KOPT-K1 (cell line): Measurements from ENCODE around the gene ATP10A.

Experiments
- H3K27ac ChIP-seq: fragments of 200-600 bp; sonication (generic); 2 replicates; pipeline ENCODE4 v1.5.1; 2016; ENCODE audit warnings: antibody characterized with exemption, mild to moderate bottlenecking, low read depth, low read length; ENCODE audit not compliant: poor library complexity, severe bottlenecking
- H3K36me3 ChIP-seq: fragments of 200-600 bp; sonication (generic); 2 replicates; pipeline ENCODE4 v1.5.1; 2017; ENCODE audit warnings: antibody characterized with exemption, mild to moderate bottlenecking, low read length, moderate library complexity; ENCODE audit not compliant: insufficient read depth
- H3K9me3 ChIP-seq: fragments of 200-600 bp; sonication (generic); 2 replicates; pipeline ENCODE4 v1.5.1; 2017; ENCODE audit warnings: antibody characterized with exemption, low read length, mild to moderate bottlenecking; ENCODE audit not compliant: insufficient read depth, poor library complexity, severe bottlenecking

The ATP10A gene

DNA sequence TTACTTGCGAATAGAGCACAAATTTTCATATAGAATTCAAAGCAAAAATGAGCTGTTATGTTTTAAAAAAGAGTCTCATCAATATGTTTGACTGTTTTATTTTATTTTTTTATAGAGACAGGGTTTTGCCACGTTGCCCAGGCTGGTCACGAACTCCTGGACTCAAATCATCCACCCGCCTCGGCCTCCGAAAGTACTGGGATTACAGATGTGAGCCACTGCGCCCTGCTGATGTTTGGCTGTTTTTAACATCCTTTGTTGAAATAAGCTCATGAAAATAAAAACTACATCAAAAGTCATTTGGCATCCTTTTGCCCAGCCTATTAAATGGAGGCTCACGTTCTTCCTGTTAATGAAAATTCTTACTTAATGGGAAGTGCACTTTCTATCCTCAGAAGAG is 154.7 kb downstream of the ATP10A start:
- H3K36me3 ChIP-seq: peaks cover 5% of the 10 kb centered on the region; the same call in 1 of the 2 replicates
- H3K9me3 ChIP-seq: no peaks in the 10 kb centered on the region
- H3K27ac ChIP-seq: no peak overlapping the region

DNA sequence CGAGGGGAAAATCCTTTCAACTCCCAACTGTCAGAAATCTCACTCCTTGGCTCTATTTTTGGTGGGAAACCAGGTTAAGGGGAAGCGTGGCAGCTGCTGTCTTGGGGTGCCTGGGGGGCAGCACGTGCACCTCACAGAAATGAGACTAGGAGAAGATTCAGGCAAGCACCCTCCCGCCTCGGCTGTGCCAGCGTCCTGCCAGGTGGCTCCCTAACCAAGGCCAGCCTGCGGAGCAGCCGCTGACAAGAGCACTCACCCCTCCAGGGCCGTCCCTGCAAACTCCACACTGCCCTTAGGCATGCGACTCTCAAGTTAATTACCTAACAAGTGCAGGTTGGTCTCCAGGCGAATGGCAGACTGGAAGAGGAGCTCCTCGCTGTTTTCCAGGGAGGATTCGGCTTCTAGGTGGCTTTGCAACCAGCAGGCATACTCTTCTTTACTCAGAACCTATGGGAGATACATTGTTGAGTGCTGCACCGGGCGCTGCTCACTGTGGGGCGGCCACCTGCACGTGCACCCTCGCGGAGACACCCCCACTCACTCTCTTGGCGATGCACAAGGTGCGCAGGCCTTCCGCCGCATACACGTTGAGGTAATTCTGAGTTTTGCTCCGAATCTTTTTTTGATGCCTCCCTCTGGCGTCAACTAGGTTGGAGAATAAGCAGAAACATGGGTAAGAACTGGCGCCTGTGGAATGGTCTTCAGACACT is 155.3 kb downstream of the ATP10A start:
- no peaks in the 10 kb centered on the region for H3K36me3 ChIP-seq
- H3K27ac ChIP-seq: no peak overlapping the region
- no peaks in the 10 kb centered on the region for H3K9me3 ChIP-seq

DNA sequence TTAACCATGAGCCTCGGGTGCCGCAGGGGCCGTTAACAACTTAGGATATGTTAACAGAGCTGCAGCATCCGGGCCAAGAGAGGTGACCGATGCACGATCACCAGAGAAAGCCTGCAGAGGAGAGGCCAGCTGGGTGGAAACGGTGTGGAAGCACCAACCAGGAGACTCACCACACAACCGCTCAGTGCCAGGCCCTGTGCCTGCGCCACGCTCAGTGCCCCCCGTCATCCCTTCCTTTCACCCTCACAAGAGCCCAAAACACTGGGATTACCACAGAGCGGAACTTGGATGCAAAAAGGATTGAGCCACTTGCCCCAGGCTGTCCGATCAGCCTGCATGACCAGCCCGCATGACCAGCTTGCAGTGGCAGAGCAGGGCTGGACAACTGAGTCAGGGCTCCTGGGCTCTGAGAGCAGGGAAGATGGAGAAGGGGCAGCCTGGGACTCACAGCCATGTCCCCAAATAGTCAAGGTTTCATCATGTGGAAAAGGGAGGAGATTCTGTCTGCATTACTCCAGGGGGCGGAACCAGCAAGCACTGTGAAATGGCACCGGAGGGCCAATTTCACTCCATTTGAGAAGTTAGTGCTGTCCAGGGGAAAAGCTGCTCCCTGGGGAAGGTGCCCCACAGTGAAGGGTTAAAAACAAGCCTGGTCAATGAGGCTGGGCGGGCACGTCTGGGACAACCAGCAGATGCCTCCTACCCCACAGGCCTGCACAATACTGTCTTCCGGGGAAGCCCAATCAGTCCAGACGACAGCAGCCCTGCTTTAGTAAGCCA is 156.8 kb downstream of the ATP10A start:
- Histone ChIP-seq H3K27ac (no peak overlapping the region), H3K36me3 (peaks cover 7% of the 10 kb centered on the region; the same call in 1 of the 2 replicates), H3K9me3 (no peaks in the 10 kb centered on the region)

DNA sequence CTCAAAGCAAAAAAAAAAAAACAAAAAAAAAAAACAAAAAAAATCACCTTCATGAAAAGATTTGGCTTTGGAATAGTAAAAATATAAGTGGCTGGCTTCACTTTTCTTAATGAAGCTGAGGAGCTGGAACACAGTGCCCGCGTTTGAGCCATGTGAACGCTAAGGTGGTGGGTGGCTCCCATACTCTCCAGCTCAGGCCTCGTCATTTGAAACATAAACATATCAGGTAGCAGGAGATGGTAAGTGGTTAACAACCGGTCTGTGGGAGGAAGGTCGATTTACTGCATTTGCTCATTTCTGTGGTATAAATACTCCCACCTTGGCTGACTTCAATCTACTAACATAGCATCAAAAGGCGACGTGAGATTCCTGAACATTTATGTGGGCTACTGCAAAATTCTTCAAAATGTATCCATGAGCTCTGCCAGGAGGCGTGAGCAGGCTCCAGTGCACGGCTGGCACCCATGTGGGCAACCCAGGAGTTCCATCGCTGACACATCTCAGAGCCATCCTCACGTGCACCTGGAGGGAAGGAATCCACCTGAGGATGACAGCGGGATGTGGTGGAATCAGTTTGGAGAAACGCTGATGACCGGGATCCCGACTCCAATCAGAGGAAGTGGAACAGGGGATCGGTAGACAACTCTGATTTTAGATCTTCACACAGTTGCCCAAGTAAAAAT is 157.6 kb downstream of the ATP10A start:
- H3K27ac ChIP-seq: no peak overlapping the region
- no peaks in the 10 kb centered on the region for H3K9me3 ChIP-seq
- H3K36me3 ChIP-seq: peaks cover 10% of the 10 kb centered on the region; the same call in 1 of the 2 replicates

DNA sequence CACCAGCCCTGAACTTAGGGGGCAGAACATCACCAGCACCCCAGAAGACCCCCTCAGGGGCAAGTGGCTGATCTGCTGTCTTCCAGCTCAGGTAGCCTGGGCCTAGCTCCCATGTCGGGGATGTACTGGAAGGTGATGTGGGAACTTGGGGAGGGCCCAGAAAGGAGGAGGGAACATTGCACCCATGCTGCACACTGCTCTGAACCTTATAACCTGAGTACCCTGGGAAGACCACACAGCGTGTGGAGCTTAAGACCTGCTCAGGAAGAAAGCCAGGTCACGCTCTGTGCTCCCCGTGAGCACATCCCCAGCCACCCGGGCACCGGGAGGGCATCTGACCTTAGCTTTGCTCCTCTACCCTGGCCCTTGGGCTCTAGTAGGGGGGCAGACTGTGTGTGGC is 159.4 kb downstream of the ATP10A start:
- H3K36me3 ChIP-seq: peaks cover 10% of the 10 kb centered on the region; the same call in 1 of the 2 replicates
- no peak overlapping the region for H3K27ac ChIP-seq
- no peaks in the 10 kb centered on the region for H3K9me3 ChIP-seq

DNA sequence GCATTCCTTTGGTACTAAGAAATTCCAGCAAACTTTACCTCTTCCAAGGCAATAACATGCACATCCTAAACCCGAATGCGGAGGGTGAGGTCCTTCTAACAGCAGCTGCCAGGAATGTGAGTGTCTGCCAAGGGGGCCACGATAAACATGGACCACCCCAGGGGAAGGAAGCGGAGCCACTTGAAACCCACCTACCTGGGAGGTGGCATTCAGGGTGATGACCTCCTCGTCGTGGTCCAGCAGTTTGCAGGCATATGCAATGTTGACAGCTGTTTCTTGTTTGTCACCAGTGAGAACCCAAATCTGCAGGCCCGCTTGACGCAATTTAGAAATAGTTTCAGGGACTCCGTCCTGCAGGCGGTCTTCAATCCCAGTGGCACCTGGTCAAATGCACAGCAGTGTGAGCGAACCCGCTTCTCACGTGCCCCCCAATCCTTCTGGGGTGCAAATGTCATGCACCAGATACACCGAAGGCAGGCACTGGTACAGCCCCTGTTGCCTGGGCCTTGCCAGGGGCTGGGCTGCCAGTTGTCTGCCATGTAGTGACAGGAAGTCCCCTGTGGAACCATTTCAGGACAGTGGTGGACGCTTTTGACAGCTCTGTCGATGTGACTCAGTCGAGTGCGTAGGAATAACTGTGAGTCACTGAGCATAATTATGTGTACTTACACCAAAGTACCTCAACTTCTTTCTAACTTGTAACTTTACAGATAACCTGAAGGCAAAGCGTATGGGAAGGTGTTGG is 161.2 kb downstream of the ATP10A start:
- Histone ChIP-seq H3K36me3 (peaks cover 10% of the 10 kb centered on the region; the same call in 1 of the 2 replicates), H3K27ac (no peak overlapping the region), H3K9me3 (no peaks in the 10 kb centered on the region)

DNA sequence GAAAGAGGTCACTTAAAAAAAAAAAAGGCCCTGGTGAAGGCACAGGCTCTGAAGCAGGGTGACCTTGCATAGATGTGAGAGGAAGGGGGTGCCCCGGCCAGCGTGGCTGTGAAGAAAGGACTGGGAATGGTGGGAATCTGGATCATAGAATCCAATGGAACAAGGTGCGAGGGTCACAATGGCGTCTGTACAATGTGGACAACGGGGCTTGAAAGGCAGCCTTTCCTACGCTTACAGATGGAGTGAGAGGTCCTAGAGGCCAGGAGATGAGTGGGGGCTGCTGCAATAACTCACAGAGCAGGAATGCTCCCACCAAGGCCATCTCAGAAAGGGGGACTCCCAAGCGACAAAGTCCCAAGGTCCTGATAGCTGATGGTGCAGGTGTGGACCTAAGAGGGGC is 162.2 kb downstream of the ATP10A start:
- Histone ChIP-seq H3K27ac (no peak overlapping the region), H3K36me3 (peaks cover 10% of the 10 kb centered on the region; the same call in 1 of the 2 replicates), H3K9me3 (no peaks in the 10 kb centered on the region)

DNA sequence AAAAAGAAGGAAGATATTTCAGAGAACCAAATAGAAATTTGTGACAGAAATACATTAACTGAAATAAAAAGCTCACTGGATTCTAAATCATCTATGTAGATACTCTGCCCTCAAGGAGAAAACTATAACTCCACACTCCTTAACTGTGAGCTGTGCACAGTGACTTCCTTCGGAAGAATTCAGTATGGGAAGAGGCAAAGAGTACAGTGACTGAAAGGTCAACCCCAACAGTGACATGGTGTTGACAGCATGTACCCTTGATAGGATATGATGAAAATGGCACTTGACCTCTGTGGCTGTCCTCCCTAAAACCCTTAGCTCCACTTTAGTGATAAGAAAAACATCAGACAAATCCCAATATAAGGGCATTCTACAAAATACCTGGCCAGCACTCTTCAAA is 165.5 kb downstream of the ATP10A start:
- H3K36me3 ChIP-seq: peaks cover 33% of the 10 kb centered on the region; the same call in 1 of the 2 replicates
- H3K9me3 ChIP-seq: no peaks in the 10 kb centered on the region
- H3K27ac ChIP-seq: no peak overlapping the region

DNA sequence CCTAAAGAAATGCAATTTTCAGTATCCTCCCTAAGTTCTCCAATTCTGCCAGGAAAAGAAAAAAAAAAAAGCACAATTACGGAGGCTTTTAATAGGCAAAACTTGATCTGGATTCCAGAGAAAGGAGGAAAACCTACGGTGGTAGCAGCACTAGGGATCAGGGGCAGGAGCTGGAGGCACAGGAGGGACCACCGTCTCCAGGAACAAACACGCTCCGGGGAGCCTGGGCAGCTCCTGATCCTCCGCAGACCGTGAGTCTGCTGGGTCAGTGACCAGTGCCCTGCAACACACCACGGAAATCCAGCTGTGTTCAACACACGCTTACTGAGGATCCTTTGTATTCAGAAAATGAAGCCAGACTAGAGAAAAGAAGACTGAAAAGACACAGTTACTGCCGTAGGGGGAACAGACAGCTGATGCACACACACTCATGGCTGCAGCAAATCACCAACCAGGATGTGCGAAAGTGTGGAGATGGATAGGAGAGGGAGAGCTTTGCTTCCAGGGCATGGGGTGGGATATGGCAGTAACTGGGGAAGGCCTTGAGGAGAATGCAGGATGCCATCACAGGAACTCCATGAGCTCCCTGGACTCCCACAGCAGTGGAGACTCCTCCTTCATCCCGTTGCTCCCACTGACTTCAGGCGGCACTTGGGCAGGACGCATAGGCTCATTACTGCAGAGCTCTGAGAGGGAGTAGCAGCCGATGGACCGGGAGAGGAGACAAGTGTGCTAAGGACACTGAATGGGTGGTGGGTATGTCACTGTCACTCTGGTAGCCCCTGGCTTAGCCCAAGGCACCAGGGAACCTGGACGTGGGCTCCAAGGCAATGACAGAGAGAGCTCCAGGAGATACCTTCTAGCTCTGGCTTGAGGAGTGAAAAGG is 167.0 kb downstream of the ATP10A start:
- H3K36me3 ChIP-seq: peaks cover 28% of the 10 kb centered on the region; the same call in 1 of the 2 replicates
- H3K9me3 ChIP-seq: no peaks in the 10 kb centered on the region
- no peak overlapping the region for H3K27ac ChIP-seq

DNA sequence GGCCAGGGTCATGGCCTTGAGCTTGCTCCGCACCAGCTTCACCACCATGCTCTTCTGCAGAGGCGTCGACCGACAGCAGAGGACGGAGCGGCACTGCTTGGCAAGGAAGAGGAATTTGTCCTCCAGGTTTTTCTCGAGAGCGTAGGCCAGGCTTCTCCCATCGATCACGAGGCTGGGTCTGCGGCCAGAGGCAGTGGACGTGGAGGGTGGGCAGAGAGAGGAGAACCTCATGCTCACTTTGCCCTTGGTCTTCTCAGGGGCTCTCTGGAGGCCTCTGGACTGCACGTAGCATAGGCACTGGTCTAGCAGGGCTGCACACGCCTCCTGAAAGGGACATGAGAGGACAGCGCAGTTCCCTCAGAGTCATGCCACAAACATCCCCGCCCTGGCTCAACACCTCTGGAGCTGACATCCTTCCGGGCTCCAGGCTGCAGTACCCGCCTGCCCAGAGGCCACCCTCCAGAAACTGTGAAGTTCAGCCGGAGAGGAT is 168.3 kb downstream of the ATP10A start:
- no peaks in the 10 kb centered on the region for H3K9me3 ChIP-seq
- H3K27ac ChIP-seq: no peak overlapping the region
- H3K36me3 ChIP-seq: peaks cover 27% of the 10 kb centered on the region; the same call in 1 of the 2 replicates

DNA sequence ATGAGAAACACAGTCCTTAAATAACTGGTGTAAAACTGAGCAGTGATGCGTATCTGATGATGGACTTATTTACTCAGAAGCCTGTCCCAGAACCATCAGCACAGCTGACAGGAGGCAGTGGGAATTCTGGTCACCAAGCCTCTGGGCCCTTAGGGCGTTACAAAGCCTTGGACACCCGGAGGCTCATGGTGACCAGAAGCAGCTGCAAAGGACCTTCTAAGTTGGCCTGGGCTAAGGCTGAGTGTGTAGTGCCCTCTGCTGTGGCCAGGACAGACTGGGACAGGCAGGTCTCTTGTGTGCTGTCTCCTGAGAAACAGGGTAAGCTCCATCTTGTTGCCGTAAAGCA is 168.9 kb downstream of the ATP10A start:
- H3K36me3 ChIP-seq: peaks cover 27% of the 10 kb centered on the region; the same call in 1 of the 2 replicates
- H3K27ac ChIP-seq: no peak overlapping the region
- H3K9me3 ChIP-seq: no peaks in the 10 kb centered on the region

DNA sequence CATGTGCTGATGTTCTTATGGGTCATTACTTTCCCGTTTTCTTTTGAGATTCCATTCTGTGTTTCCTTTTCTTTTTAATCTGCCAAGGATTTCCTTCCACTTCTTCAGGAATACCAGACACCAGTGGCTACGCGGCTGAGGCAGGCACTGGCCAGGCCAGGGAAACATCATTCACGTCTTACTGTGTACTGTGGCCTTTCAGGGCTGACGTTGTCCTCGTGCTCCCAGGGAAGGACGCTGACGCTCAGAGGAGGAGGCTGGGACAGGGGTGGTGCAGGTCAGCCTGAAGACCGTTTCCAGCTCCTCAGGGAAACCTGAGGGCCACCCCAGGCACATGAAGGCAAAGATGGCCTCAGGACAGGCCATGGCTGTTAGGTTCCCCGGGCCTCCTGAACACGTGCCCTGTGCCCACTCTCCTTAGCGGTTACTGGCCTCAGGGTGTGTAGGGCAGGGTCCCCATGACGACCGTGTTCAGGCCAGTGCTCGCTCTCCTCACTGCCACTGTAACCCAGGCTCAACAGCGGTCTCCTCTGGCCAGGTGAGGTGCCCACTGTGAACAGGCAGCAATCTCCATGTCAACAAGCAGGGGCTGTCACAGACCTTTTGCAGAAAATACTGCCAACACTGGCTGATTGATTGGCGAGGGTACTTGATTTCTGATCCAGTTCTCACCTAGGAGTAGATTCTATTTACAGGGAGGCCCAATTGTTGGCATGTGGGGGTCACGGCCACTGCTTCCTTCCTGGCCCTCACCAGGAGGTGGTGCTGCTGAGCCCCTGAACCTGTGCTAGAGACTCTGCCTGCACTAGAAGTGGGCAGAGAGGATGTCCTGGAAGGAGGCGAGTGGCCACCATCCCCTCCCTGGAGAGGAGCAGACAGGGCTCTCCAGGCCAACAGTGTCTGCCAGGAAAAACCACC is 169.5 kb downstream of the ATP10A start:
- H3K9me3 ChIP-seq: no peaks in the 10 kb centered on the region
- peaks cover 27% of the 10 kb centered on the region; the same call in 1 of the 2 replicates for H3K36me3 ChIP-seq

More for the DNA sequence above, 169.5 kb downstream of the ATP10A start:
- H3K27ac ChIP-seq: no peak overlapping the region
